ENCODE results near the gene ATG16L2. TPM values are rescaled to one million over a fixed set of nuclear protein-coding genes. Genes with fewer than 3 reads are reported as not detected.

Gene ATG16L2
- polyA plus RNA-seq, 1 donor (not counting 4 experiments of a cell fraction or from before 2014, with no cell fraction given): 9.9 TPM

GRCh38 chr11:72828081-72828567 lies 13.9 kb downstream of the ATG16L2 start:
- peaks cover 14% of the 10 kb centered on the region for H3K4me1 ChIP-seq (ENCODE audit: control insufficient read depth, extremely low read depth, insufficient read depth, low read length)
- peaks cover 2 to 8% of the 10 kb centered on the region in 2 experiments for H3K36me3 ChIP-seq (ENCODE audit: control insufficient read depth in 2 of 2, extremely low read depth in 1 of 2, insufficient read depth in 2 of 2, low read length in 2 of 2)
- H4K20me1 ChIP-seq (ENCODE audit: control insufficient read depth, extremely low read depth, insufficient read depth, low read length): no peaks in the 10 kb centered on the region
- dilution Hi-C loops (cut with MboI; ENCODE audit: extremely low pct_ligation_motif_present, low sequenced_read_pairs): no loop called here
- no peak overlapping the region for H3K4me3 ChIP-seq (ENCODE audit: control insufficient read depth in 2 of 3, extremely low read depth in 1 of 3, insufficient read depth in 2 of 3, low read depth in 1 of 3, low read length in 3 of 3)
- no peaks in the 10 kb centered on the region for H3K79me2 ChIP-seq (ENCODE audit: control insufficient read depth, insufficient read depth, low read length)
- TF ChIP-seq EZH2 (IDR thresholded peaks at IDR 0.05; ENCODE audit: low read length): no peak
- no peak for TF ChIP-seq CTCF (optimal IDR thresholded peaks at IDR 0.05 in 1 of 3, IDR thresholded peaks at IDR 0.05 in 1 of 3, conservative IDR thresholded peaks at IDR 0.05 in 1 of 3; ENCODE audit: extremely low read depth in 1 of 3, insufficient read depth in 2 of 3, low read length in 3 of 3)
- H3K9me1 ChIP-seq (ENCODE audit: control insufficient read depth, extremely low read depth, insufficient read depth, low read length): no peaks in the 10 kb centered on the region
- DNase-seq (ENCODE audit: low read depth, low spot score): no peak
- no peak overlapping the region for H3K27ac ChIP-seq (ENCODE audit: control insufficient read depth, insufficient read depth, low read length)
- H3K27me3 ChIP-seq (ENCODE audit: control insufficient read depth, extremely low read depth, insufficient read depth, low read length): no peaks in the 10 kb centered on the region
- FAIRE-seq: no peak
- H2AFZ ChIP-seq (ENCODE audit: control insufficient read depth, low read length): no peak overlapping the region
- no peak overlapping the region for H3K9ac ChIP-seq (ENCODE audit: control insufficient read depth, extremely low read depth, insufficient read depth, low read length)
- no peak overlapping the region for H3K4me2 ChIP-seq (ENCODE audit: control insufficient read depth, extremely low read depth, insufficient read depth, low read depth, low read length)
- H3K9me3 ChIP-seq (ENCODE audit: control insufficient read depth, low read depth, low read length): no peaks in the 10 kb centered on the region

- dilution Hi-C loops (cut with MboI; ENCODE audit: extremely low pct_ligation_motif_present, low sequenced_read_pairs): no loop called here
- Histone ChIP-seq H3K27ac (ENCODE audit: control insufficient read depth, insufficient read depth, low read length) (no peak overlapping the region), H3K36me3 (ENCODE audit: control insufficient read depth in 2 of 2, extremely low read depth in 1 of 2, insufficient read depth in 2 of 2, low read length in 2 of 2) (peaks cover 2 to 8% of the 10 kb centered on the region in 2 experiments), H3K9ac (ENCODE audit: control insufficient read depth, extremely low read depth, insufficient read depth, low read length) (no peak overlapping the region), H3K4me3 (ENCODE audit: control insufficient read depth in 2 of 3, extremely low read depth in 1 of 3, insufficient read depth in 2 of 3, low read depth in 1 of 3, low read length in 3 of 3) (no peak overlapping the region), H2AFZ (ENCODE audit: control insufficient read depth, low read length) (no peak overlapping the region), H3K9me1 (ENCODE audit: control insufficient read depth, extremely low read depth, insufficient read depth, low read length) (no peaks in the 10 kb centered on the region), H4K20me1 (ENCODE audit: control insufficient read depth, extremely low read depth, insufficient read depth, low read length) (no peaks in the 10 kb centered on the region), H3K79me2 (ENCODE audit: control insufficient read depth, insufficient read depth, low read length) (no peaks in the 10 kb centered on the region), H3K9me3 (ENCODE audit: control insufficient read depth, low read depth, low read length) (no peaks in the 10 kb centered on the region), H3K4me1 (ENCODE audit: control insufficient read depth, extremely low read depth, insufficient read depth, low read length) (peaks cover 14% of the 10 kb centered on the region), H3K27me3 (ENCODE audit: control insufficient read depth, extremely low read depth, insufficient read depth, low read length) (no peaks in the 10 kb centered on the region), H3K4me2 (ENCODE audit: control insufficient read depth, extremely low read depth, insufficient read depth, low read depth, low read length) (no peak overlapping the region)
- TF ChIP-seq EZH2 (IDR thresholded peaks at IDR 0.05; ENCODE audit: low read length): no peak
- no peak for TF ChIP-seq CTCF (optimal IDR thresholded peaks at IDR 0.05 in 1 of 3, IDR thresholded peaks at IDR 0.05 in 1 of 3, conservative IDR thresholded peaks at IDR 0.05 in 1 of 3; ENCODE audit: extremely low read depth in 1 of 3, insufficient read depth in 2 of 3, low read length in 3 of 3)
- DNase-seq (ENCODE audit: low read depth, low spot score): no peak
- no peak for FAIRE-seq
Measured at GRCh38 chr11:72828692-72829101, 14.5 kb downstream of the ATG16L2 start.

Measured in keratinocyte (primary cell).